ENCODE results near the gene BACE2. TPM values are rescaled to one million over a fixed set of nuclear protein-coding genes. Genes with fewer than 3 reads are reported as not detected.

The BACE2 gene
- total and polyA plus RNA-seq, 2 donors (not counting 1 experiment from before 2014, with no cell fraction given) = 18.4 to 40.8 TPM

DNA sequence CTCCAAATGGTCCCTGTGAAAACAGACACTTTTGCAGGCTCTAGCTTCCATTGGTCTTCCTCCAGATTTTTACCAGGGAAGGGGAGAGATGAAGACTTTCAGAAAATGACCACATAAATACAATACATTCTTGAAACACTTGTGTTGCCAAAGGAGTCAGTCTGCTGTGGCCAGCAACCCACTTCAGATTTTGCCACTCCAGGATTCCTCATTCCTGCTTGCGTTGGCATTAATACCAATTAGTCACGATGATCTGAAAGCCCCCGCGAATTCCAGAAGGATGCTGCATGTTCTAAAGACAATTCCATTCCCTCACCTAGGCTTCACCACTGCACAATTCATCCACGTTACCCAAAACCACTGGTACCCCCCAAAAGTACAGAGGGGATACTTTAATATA, 7.9 kb upstream of the BACE2 start:
- POLR2A ChIA-PET = no interaction called here
- H3K4me1 Mint-ChIP-seq = no peaks in the 10 kb centered on the region

DNA sequence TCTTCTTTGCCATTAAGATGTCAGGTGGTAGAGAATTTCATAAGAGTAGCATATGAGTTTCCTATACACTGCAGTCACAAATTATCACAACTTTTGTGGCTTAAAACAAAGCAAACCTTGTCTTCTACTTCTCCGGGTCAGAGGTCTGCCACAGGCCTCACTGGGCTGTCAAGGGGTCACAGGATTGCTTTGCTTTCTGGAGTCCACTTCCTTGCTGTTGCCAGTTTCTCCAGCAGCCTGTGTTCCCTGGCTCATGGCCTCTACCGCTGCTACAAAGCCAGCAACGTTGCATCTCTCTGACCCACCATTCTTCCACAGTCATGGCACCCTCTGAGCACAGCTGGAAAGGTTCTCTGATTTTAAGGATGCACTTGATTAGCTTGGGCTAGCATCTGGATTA, 6.5 kb upstream of the BACE2 start:
- no peak overlapping the region for H3K4me2 ChIP-seq (replicated peaks; ENCODE audit: low read depth, low read length, poor library complexity, severe bottlenecking)
- Mint-ChIP-seq H3K27ac (no peak overlapping the region), H3K4me1 (peaks cover 2% of the 10 kb centered on the region), H3K9me3 (ENCODE audit: insufficient read depth) (peaks cover 6% of the 10 kb centered on the region), H3K4me3 (no peak overlapping the region), H3K27me3 (peaks cover 20% of the 10 kb centered on the region)
- no peak overlapping the region for H2AFZ ChIP-seq (ENCODE audit: insufficient read depth, low read depth, low read length, poor library complexity, severe bottlenecking)
- CTCF ChIA-PET = no interaction called here
- no peaks in the 10 kb centered on the region for H4K20me1 ChIP-seq (ENCODE audit: control insufficient read depth, insufficient read depth, low read length, poor library complexity, severe bottlenecking)
- intact Hi-C loops (cut with micrococcal nuclease) = no loop called here
- H3K36me3 ChIP-seq (replicated peaks in 1 of 2; ENCODE audit: control extremely low read depth in 1 of 2, control insufficient read depth in 1 of 2, extremely low read depth in 1 of 2, insufficient read depth in 2 of 2, low read length in 1 of 2) = no peaks in the 10 kb centered on the region
- H3K9ac ChIP-seq (ENCODE audit: low read length) = no peak overlapping the region
- no peaks in the 10 kb centered on the region for H3K79me2 ChIP-seq (ENCODE audit: control insufficient read depth, insufficient read depth, low read length)
- H3K4me3 ChIP-seq (ENCODE audit: control extremely low read depth in 1 of 5, extremely low read depth in 1 of 5, insufficient read depth in 1 of 5, low read depth in 2 of 5, low read length in 4 of 5) = no peak overlapping the region
- H3K4me1 ChIP-seq (ENCODE audit: control insufficient read depth in 2 of 2, insufficient read depth in 2 of 2, low read length in 2 of 2) = no peaks in the 10 kb centered on the region
- H3K27ac ChIP-seq (ENCODE audit: low read length in 2 of 2) = no peak overlapping the region
- H3K9me3 ChIP-seq (ENCODE audit: control extremely low read depth in 1 of 3, control insufficient read depth in 2 of 3, insufficient read depth in 1 of 3, low read length in 2 of 3) = peaks cover 0 to 9% (median 5%) of the 10 kb centered on the region in 3 donors
- DNase-seq (no peak), ATAC-seq (ENCODE audit: low read depth) (no peak)
- POLR2A ChIA-PET = no interaction called here
- TF ChIP-seq, protein P1, sequence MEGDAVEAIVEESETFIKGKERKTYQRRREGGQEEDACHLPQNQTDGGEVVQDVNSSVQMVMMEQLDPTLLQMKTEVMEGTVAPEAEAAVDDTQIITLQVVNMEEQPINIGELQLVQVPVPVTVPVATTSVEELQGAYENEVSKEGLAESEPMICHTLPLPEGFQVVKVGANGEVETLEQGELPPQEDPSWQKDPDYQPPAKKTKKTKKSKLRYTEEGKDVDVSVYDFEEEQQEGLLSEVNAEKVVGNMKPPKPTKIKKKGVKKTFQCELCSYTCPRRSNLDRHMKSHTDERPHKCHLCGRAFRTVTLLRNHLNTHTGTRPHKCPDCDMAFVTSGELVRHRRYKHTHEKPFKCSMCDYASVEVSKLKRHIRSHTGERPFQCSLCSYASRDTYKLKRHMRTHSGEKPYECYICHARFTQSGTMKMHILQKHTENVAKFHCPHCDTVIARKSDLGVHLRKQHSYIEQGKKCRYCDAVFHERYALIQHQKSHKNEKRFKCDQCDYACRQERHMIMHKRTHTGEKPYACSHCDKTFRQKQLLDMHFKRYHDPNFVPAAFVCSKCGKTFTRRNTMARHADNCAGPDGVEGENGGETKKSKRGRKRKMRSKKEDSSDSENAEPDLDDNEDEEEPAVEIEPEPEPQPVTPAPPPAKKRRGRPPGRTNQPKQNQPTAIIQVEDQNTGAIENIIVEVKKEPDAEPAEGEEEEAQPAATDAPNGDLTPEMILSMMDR (IDR thresholded peaks at IDR 0.05) = no peak
- no peaks in the 10 kb centered on the region for H3K27me3 ChIP-seq (replicated peaks in 1 of 4; ENCODE audit: control extremely low read depth in 1 of 4, control insufficient read depth in 3 of 4, insufficient read depth in 4 of 4, low read length in 3 of 4)
- WGBS (ENCODE audit: insufficient coverage) = 79% methylated on average over 3 of the region's 3 CpGs

More for the DNA sequence above, 7.9 kb upstream of the BACE2 start:
- DNase-seq (no peak), ATAC-seq (ENCODE audit: low read depth) (no peak)
- Histone ChIP-seq H3K79me2 (ENCODE audit: control insufficient read depth, insufficient read depth, low read length) (no peaks in the 10 kb centered on the region), H3K4me1 (ENCODE audit: control insufficient read depth in 2 of 2, insufficient read depth in 2 of 2, low read length in 2 of 2) (no peaks in the 10 kb centered on the region), H3K27me3 (replicated peaks in 1 of 4; ENCODE audit: control extremely low read depth in 1 of 4, control insufficient read depth in 3 of 4, insufficient read depth in 4 of 4, low read length in 3 of 4) (no peaks in the 10 kb centered on the region), H3K9ac (ENCODE audit: low read length) (no peak overlapping the region), H3K9me3 (ENCODE audit: control extremely low read depth in 1 of 3, control insufficient read depth in 2 of 3, insufficient read depth in 1 of 3, low read length in 2 of 3) (peaks cover 0 to 9% (median 5%) of the 10 kb centered on the region in 3 donors), H2AFZ (ENCODE audit: insufficient read depth, low read depth, low read length, poor library complexity, severe bottlenecking) (no peak overlapping the region), H3K4me3 (ENCODE audit: control extremely low read depth in 1 of 5, extremely low read depth in 1 of 5, insufficient read depth in 1 of 5, low read depth in 2 of 5, low read length in 4 of 5) (no peak overlapping the region), H3K4me2 (replicated peaks; ENCODE audit: low read depth, low read length, poor library complexity, severe bottlenecking) (no peak overlapping the region), H3K36me3 (replicated peaks in 1 of 2; ENCODE audit: control extremely low read depth in 1 of 2, control insufficient read depth in 1 of 2, extremely low read depth in 1 of 2, insufficient read depth in 2 of 2, low read length in 1 of 2) (no peaks in the 10 kb centered on the region), H3K27ac (ENCODE audit: low read length in 2 of 2) (no peak overlapping the region), H4K20me1 (ENCODE audit: control insufficient read depth, insufficient read depth, low read length, poor library complexity, severe bottlenecking) (no peaks in the 10 kb centered on the region)
- WGBS (ENCODE audit: insufficient coverage) = 100% methylated on average over 2 of the region's 5 CpGs
- CTCF ChIA-PET = no interaction called here
- TF ChIP-seq, protein P1 (IDR thresholded peaks at IDR 0.05) = no peak
- no peak for TF ChIP-seq EZH2 (IDR thresholded peaks at IDR 0.05; ENCODE audit: borderline replicate concordance, insufficient read depth, low read depth, low read length, poor library complexity, severe bottlenecking)
- Mint-ChIP-seq H3K27ac (no peak overlapping the region), H3K9me3 (ENCODE audit: insufficient read depth) (peaks cover 6% of the 10 kb centered on the region), H3K27me3 (peaks cover 22% of the 10 kb centered on the region), H3K4me3 (no peak overlapping the region)
- intact Hi-C loops (cut with micrococcal nuclease) = no loop called here
